DND-41 (cell line): ENCODE results near the gene CYP8B1.

ENCODE experiments used
- ATAC-seq: fragments of 200-7000 bp; cut with Tn5 transposase; 3 replicates; pipeline ENCODE4 v1.9.1; 2021; ENCODE audit warnings: low read depth; ENCODE audit not compliant: insufficient read depth
- DNase-seq: peaks from one replicate; pipeline ENCODE4 v3.0.0-alpha.2; 2020
- H2AFZ ChIP-seq: 2 replicates; pipeline ENCODE4 v1.6.0; 2012; ENCODE audit warnings: low read depth, low read length
- H3K27ac ChIP-seq: 2 replicates; pipeline ENCODE4 v1.5.1; 2012; ENCODE audit warnings: low read length, inconsistent platforms
- H3K27me3 ChIP-seq: fragments of 200-600 bp; sonication (generic); 2 replicates; pipeline ENCODE4 v1.6.0; 2012; ENCODE audit warnings: low read length, mild to moderate bottlenecking, inconsistent platforms; ENCODE audit not compliant: insufficient read depth, poor library complexity
- H3K36me3 ChIP-seq: 2 replicates; pipeline ENCODE4 v1.5.1; 2012; ENCODE audit warnings: low read length, inconsistent platforms; ENCODE audit not compliant: insufficient read depth
- H3K4me1 ChIP-seq: 2 replicates; pipeline ENCODE4 v1.5.1; 2012; ENCODE audit warnings: mild to moderate bottlenecking, low read length; ENCODE audit not compliant: insufficient read depth
- H3K4me2 ChIP-seq: 2 replicates; pipeline ENCODE4 v1.6.0; 2012; ENCODE audit warnings: mild to moderate bottlenecking, moderate library complexity, low read length, inconsistent platforms; ENCODE audit not compliant: insufficient read depth
- H3K4me3 ChIP-seq, 2 experiments: fragments of 200-600 bp in 1 of 2; shearing (Covaris generic) in 1 of 2; 2 replicates each; pipeline ENCODE4 v1.5.1; 2012 to 2016; ENCODE audit warnings: inconsistent platforms in 2 of 2, low read length in 2 of 2, mild to moderate bottlenecking in 2 of 2, low read depth in 1 of 2, moderate library complexity in 1 of 2
- H3K79me2 ChIP-seq: 2 replicates; pipeline ENCODE4 v1.6.0; 2012; ENCODE audit warnings: low read length, inconsistent platforms; ENCODE audit not compliant: insufficient read depth
- H3K9ac ChIP-seq: 2 replicates; pipeline ENCODE4 v1.6.0; 2012; ENCODE audit warnings: low read depth, mild to moderate bottlenecking, inconsistent platforms, low read length, moderate library complexity
- H3K9me3 ChIP-seq: 2 replicates; pipeline ENCODE4 v1.5.1; 2012; ENCODE audit warnings: low read length, moderate library complexity, mild to moderate bottlenecking, inconsistent platforms; ENCODE audit not compliant: insufficient read depth, severe bottlenecking
- H4K20me1 ChIP-seq: 2 replicates; pipeline ENCODE4 v1.6.0; 2012; ENCODE audit warnings: low read length; ENCODE audit not compliant: insufficient read depth
- EZH2 ChIP-seq: IDR thresholded peaks from 3 replicates; pipeline ENCODE4 v1.6.1; 2012; ENCODE audit warnings: borderline replicate concordance, low read depth, mild to moderate bottlenecking, moderate library complexity, low read length, inconsistent platforms; ENCODE audit not compliant: severe bottlenecking
- TF ChIP-seq, protein P1 (sequence below): IDR thresholded peaks from 2 replicates; pipeline ENCODE4 v1.5.1; 2012; ENCODE audit warnings: borderline replicate concordance, low read length, moderate library complexity, mild to moderate bottlenecking; ENCODE audit not compliant: poor library complexity, severe bottlenecking; ENCODE audit errors: extremely low read depth

The CYP8B1 gene

DNA sequence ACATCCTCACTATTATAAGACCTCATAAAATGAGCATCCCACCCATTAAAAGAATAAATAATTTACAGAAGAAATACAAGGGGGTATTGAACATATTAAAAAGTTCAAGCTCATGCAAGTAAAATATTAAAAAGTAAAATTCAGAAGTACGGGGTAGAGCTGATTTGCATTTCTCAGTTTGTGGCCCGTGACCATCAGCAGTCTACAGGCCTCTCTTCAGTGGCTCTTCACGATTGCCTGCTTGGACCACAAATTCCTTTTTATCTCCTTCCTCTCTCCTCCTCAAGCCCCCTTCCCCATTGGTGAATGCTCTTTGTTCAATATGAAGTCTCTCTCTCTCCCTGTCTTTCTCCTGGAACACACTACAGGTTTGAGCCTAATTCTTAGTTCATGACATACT is 19.1 kb downstream of the CYP8B1 start:
- Histone ChIP-seq H4K20me1 (no peaks in the 10 kb centered on the region), H3K36me3 (no peaks in the 10 kb centered on the region), H3K79me2 (no peaks in the 10 kb centered on the region), H3K4me3 (no peak overlapping the region), H3K9me3 (no peaks in the 10 kb centered on the region), H3K4me2 (no peak overlapping the region), H3K4me1 (no peaks in the 10 kb centered on the region), H3K27me3 (peaks cover 12% of the 10 kb centered on the region), H3K27ac (no peak overlapping the region), H2AFZ (no peak overlapping the region), H3K9ac (no peak overlapping the region)
- ATAC-seq, result no peak
- no peak for TF ChIP-seq EZH2
- TF ChIP-seq, protein P1, sequence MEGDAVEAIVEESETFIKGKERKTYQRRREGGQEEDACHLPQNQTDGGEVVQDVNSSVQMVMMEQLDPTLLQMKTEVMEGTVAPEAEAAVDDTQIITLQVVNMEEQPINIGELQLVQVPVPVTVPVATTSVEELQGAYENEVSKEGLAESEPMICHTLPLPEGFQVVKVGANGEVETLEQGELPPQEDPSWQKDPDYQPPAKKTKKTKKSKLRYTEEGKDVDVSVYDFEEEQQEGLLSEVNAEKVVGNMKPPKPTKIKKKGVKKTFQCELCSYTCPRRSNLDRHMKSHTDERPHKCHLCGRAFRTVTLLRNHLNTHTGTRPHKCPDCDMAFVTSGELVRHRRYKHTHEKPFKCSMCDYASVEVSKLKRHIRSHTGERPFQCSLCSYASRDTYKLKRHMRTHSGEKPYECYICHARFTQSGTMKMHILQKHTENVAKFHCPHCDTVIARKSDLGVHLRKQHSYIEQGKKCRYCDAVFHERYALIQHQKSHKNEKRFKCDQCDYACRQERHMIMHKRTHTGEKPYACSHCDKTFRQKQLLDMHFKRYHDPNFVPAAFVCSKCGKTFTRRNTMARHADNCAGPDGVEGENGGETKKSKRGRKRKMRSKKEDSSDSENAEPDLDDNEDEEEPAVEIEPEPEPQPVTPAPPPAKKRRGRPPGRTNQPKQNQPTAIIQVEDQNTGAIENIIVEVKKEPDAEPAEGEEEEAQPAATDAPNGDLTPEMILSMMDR, result no peak
- no peak for DNase-seq

DNA sequence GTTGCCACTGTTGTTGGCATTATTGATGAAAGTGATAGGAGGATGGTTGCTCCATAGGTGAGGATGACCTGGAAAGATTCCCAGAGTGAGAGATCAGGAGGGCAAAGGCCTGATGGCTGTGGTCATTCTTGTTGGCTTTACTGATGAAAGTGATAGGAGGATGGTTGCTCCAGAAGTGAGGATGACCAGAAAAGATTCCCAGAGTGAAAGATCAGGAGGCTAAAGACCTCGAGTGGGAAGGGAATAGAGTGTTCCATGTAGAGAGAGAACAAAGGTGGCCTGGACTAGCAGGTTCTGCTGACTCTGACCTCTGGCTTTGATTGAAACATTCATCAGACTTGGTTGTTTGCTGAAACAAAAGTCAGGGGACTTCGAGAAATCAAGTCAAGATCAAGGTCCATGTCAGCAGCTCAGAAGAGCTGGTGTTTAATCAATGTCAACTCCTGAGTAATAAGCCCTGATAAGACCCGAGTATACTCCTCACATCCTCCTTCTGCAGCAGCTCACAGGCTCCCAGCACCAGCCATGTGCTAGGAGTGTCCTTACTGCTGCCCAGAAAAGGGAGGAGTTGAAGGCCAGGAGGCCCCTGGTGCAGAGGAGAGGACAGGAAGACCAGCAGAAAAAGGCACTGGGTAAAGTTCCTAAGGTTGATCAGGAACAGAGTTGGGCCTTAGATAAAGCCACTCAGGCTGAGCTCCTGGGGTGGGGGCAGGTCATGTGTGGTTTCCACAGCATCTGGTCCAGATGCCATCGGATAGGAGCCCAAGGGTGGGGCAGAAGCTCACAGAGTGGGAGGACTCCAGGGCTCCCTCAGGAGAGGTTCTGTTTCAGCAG is 19.9 kb downstream of the CYP8B1 start:
- no peak overlapping the region for H3K9ac ChIP-seq
- no peak for DNase-seq
- H3K27me3 ChIP-seq, result peaks cover 12% of the 10 kb centered on the region
- no peak overlapping the region for H3K27ac ChIP-seq
- no peak for TF ChIP-seq EZH2
- TF ChIP-seq, protein P1, result no peak
- H3K4me3 ChIP-seq, result no peak overlapping the region
- H2AFZ ChIP-seq, result no peak overlapping the region
- no peaks in the 10 kb centered on the region for H3K79me2 ChIP-seq
- no peaks in the 10 kb centered on the region for H3K36me3 ChIP-seq
- H4K20me1 ChIP-seq, result no peaks in the 10 kb centered on the region
- H3K4me1 ChIP-seq, result no peaks in the 10 kb centered on the region
- no peak overlapping the region for H3K4me2 ChIP-seq
- no peaks in the 10 kb centered on the region for H3K9me3 ChIP-seq
- no peak for ATAC-seq

DNA sequence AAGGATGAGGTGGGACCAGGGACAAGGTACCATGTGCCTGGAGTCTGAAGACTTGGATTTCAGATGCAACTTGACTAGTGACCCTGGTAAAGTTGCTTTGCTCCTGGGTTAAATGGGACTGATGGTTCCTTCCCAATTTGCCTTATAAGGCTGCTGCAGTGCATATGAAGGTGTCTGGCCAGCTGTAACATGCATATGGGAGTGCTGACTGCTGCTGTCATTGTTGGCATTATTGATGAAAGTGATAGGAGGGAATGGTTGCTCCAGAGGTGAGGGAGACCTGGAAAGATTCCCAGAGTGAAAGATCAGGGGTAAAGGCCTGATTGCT is 20.5 kb downstream of the CYP8B1 start:
- H3K27me3 ChIP-seq, result peaks cover 12% of the 10 kb centered on the region
- H4K20me1 ChIP-seq, result no peaks in the 10 kb centered on the region
- no peaks in the 10 kb centered on the region for H3K9me3 ChIP-seq
- H3K4me1 ChIP-seq, result no peaks in the 10 kb centered on the region
- no peak overlapping the region for H3K27ac ChIP-seq
- ATAC-seq, result no peak
- H3K36me3 ChIP-seq, result no peaks in the 10 kb centered on the region
- TF ChIP-seq EZH2, result no peak
- TF ChIP-seq, protein P1, result no peak
- no peak for DNase-seq
- no peak overlapping the region for H2AFZ ChIP-seq
- no peak overlapping the region for H3K4me3 ChIP-seq
- no peaks in the 10 kb centered on the region for H3K79me2 ChIP-seq
- H3K9ac ChIP-seq, result no peak overlapping the region
- H3K4me2 ChIP-seq, result no peak overlapping the region
